AG09309 (cell line): ENCODE measurements around the gene NFKB2.

Experiments used
- DNase-seq: peaks from one replicate; pipeline ENCODE4 v3.0.0-alpha.2; 2010; ENCODE audit warnings: low read depth
- H3K4me3 ChIP-seq: 2 replicates; pipeline ENCODE4 v1.5.1; 2011; ENCODE audit warnings: mild to moderate bottlenecking, low read depth, low read length, moderate library complexity; ENCODE audit not compliant: control insufficient read depth
- CTCF ChIP-seq: IDR thresholded peaks from 2 replicates; pipeline ENCODE4 v1.5.1; 2011; ENCODE audit warnings: mild to moderate bottlenecking, low read depth, low read length, inconsistent platforms; ENCODE audit not compliant: insufficient read depth, control insufficient read depth; ENCODE audit errors: missing control alignments

NFKB2 gene

GRCh38 chr10:102413053-102413705, 17.7 kb downstream of the NFKB2 start:
- DNase-seq: no peak
- TF ChIP-seq CTCF: no peak
- H3K4me3 ChIP-seq: no peak overlapping the region

- H3K4me3 ChIP-seq: no peak overlapping the region
- DNase-seq: no peak
- no peak for TF ChIP-seq CTCF
These were observed 18.5 kb downstream of the NFKB2 start for GRCh38 chr10:102413806-102414561.

- no peak for DNase-seq
- H3K4me3 ChIP-seq: no peak overlapping the region
- no peak for TF ChIP-seq CTCF
These were observed 19.2 kb downstream of the NFKB2 start for GRCh38 chr10:102414749-102415148.

GRCh38 chr10:102416283-102416682, 20.8 kb downstream of the NFKB2 start:
- no peak overlapping the region for H3K4me3 ChIP-seq
- DNase-seq: no peak
- TF ChIP-seq CTCF: no peak

GRCh38 chr10:102416695-102417094, 21.2 kb downstream of the NFKB2 start:
- DNase-seq: no peak
- no peak overlapping the region for H3K4me3 ChIP-seq
- TF ChIP-seq CTCF: no peak

- TF ChIP-seq CTCF: no peak
- no peak for DNase-seq
- peak within 1 kb of the TSS; percentile 83 for H3K4me3 ChIP-seq
These were observed 23.2 kb downstream of the NFKB2 start, which contains the start of gene PSD for GRCh38 chr10:102418622-102419268. Gene PSD, minus strand, starts transcription at chr10:102418785. Its CDS starts 1,747 bp downstream, at chr10:102417038.
